ENCODE measurements around the gene PREX1. TPM values are rescaled to one million over a fixed set of nuclear protein-coding genes. Genes with fewer than 3 reads are reported as not detected.

Gene PREX1
- total RNA-seq, 1 donor from 2014 or later: 17.7 TPM

- no peaks in the 10 kb centered on the region for H3K36me3 ChIP-seq
- H3K4me3 ChIP-seq: no peak overlapping the region
- no peak for DNase-seq (ENCODE audit: extremely low spot score in 2 of 2)
- no peaks in the 10 kb centered on the region for H3K27me3 ChIP-seq
- H3K9me3 ChIP-seq: no peaks in the 10 kb centered on the region
- TF ChIP-seq POLR2A (IDR thresholded peaks at IDR 0.05) (no peak), POLR2AphosphoS5 (IDR thresholded peaks at IDR 0.05; ENCODE audit: insufficient read depth in 1 of 2, low read depth in 1 of 2) (no peak)
- TF ChIP-seq, protein P1, sequence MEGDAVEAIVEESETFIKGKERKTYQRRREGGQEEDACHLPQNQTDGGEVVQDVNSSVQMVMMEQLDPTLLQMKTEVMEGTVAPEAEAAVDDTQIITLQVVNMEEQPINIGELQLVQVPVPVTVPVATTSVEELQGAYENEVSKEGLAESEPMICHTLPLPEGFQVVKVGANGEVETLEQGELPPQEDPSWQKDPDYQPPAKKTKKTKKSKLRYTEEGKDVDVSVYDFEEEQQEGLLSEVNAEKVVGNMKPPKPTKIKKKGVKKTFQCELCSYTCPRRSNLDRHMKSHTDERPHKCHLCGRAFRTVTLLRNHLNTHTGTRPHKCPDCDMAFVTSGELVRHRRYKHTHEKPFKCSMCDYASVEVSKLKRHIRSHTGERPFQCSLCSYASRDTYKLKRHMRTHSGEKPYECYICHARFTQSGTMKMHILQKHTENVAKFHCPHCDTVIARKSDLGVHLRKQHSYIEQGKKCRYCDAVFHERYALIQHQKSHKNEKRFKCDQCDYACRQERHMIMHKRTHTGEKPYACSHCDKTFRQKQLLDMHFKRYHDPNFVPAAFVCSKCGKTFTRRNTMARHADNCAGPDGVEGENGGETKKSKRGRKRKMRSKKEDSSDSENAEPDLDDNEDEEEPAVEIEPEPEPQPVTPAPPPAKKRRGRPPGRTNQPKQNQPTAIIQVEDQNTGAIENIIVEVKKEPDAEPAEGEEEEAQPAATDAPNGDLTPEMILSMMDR (IDR thresholded peaks at IDR 0.05): no peak
- H3K27ac ChIP-seq: no peak overlapping the region
- H3K4me1 ChIP-seq: no peaks in the 10 kb centered on the region
- intact Hi-C loops (cut with DNase I): no loop called here
Measured at GRCh38 chr20:48816282-48817205, 11.3 kb downstream of the PREX1 start.

DNA sequence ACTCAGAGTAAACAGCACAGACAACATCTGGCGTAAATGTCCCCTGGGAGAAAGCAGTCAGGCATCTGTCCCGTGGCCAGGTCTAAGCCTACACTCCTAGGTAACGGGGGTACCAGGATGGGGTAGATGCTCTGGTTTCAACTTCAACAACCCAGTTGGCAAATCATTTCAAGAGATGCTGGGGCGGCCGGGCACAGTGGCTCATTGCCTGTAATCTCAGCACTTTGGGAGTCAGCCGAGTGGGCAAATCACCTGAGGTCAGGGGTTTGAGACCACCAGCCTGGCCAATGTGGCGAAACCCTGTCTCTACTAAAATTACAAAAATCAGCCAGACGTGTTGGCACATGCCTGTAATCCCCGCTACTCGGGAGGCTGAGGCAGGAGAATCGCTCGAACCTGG, 12.3 kb downstream of the PREX1 start:
- DNase-seq (ENCODE audit: extremely low spot score in 2 of 2): no peak
- intact Hi-C loops (cut with DNase I): no loop called here
- no peaks in the 10 kb centered on the region for H3K27me3 ChIP-seq
- no peaks in the 10 kb centered on the region for H3K9me3 ChIP-seq
- TF ChIP-seq, protein P1 (IDR thresholded peaks at IDR 0.05): no peak
- no peak for TF ChIP-seq POLR2A (IDR thresholded peaks at IDR 0.05)
- TF ChIP-seq POLR2AphosphoS5 (IDR thresholded peaks at IDR 0.05; ENCODE audit: insufficient read depth in 1 of 2, low read depth in 1 of 2): no peak
- H3K4me3 ChIP-seq: no peak overlapping the region
- no peak overlapping the region for H3K27ac ChIP-seq
- H3K36me3 ChIP-seq: no peaks in the 10 kb centered on the region
- H3K4me1 ChIP-seq: no peaks in the 10 kb centered on the region

DNA sequence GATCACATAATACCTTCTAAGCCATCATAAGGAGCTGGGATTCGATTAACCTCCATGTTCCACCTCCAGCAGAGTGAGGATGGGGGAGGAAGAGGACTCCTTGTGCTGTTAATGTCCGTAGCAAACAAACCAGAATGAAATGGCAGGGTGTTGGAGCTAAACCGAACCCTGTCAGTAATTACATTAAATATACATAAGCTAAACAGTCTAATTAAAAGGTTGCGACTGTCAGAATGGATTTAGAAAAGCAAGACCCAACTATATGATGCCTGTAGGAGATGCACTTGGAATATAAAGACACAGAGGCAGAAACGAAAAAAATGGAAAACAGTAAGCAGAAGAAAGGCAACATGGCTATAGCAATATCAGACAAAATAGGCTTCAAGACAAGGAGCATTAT, 13.2 kb downstream of the PREX1 start:
- no peak for DNase-seq (ENCODE audit: extremely low spot score in 2 of 2)
- Histone ChIP-seq H3K4me3 (no peak overlapping the region), H3K4me1 (no peaks in the 10 kb centered on the region), H3K36me3 (no peaks in the 10 kb centered on the region), H3K9me3 (no peaks in the 10 kb centered on the region), H3K27ac (no peak overlapping the region), H3K27me3 (no peaks in the 10 kb centered on the region)
- TF ChIP-seq POLR2A (IDR thresholded peaks at IDR 0.05) (no peak), POLR2AphosphoS5 (IDR thresholded peaks at IDR 0.05; ENCODE audit: insufficient read depth in 1 of 2, low read depth in 1 of 2) (no peak)
- TF ChIP-seq, protein P1 (IDR thresholded peaks at IDR 0.05): no peak
- intact Hi-C loops (cut with DNase I): no loop called here

DNA sequence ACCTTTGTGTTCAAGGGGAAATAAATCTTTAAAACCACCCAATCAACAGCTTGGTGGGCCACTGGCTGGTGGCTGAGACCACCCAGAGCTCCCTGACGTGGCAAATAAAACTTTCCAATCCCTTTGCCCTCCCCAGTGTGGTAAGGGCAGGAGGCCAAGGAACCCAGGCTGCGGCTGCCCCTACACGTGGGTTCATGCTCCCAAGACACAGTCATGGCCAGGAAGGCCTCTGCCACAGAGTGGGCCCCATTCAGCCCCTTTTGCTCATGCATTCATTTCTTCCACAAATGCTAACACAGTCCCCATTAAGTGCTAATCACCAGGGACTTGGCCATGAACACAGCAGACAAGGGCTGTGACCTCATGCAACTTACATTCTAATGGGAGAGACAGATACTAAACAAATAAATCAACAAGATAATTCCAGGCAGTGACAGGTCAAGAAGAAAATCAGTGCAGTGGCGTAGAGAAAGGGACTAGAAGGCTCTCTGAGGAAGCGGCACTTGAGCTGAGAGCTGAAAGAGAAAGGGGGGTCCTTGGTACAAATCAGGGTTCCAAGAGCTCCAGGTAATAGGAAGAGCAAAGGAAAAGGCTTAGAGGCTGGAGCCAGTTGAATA, 13.8 kb downstream of the PREX1 start:
- DNase-seq (ENCODE audit: extremely low spot score in 2 of 2): no peak
- Histone ChIP-seq H3K36me3 (no peaks in the 10 kb centered on the region), H3K27ac (no peak overlapping the region), H3K4me3 (no peak overlapping the region), H3K4me1 (no peaks in the 10 kb centered on the region), H3K9me3 (no peaks in the 10 kb centered on the region), H3K27me3 (no peaks in the 10 kb centered on the region)
- intact Hi-C loops (cut with DNase I): no loop called here
- no peak for TF ChIP-seq POLR2AphosphoS5 (IDR thresholded peaks at IDR 0.05; ENCODE audit: insufficient read depth in 1 of 2, low read depth in 1 of 2)
- TF ChIP-seq, protein P1 (IDR thresholded peaks at IDR 0.05): no peak
- no peak for TF ChIP-seq POLR2A (IDR thresholded peaks at IDR 0.05)

DNA sequence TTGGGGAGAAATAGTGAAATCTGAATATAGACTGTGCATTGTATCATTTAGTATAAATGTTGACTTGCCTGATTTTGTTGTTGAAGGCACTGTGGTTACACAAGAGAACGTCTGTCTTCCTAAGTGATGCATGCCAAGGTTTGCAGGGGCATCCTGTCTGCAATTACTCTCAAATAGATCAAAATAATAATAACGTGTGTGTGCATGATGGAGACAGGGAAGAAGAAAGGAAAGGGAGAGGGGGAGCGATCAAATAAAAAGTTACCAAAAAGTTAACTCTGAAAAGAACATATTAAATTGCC, 14.4 kb downstream of the PREX1 start:
- no peak for DNase-seq (ENCODE audit: extremely low spot score in 2 of 2)
- no peaks in the 10 kb centered on the region for H3K36me3 ChIP-seq
- TF ChIP-seq POLR2AphosphoS5 (IDR thresholded peaks at IDR 0.05; ENCODE audit: insufficient read depth in 1 of 2, low read depth in 1 of 2): no peak
- no peak for TF ChIP-seq POLR2A (IDR thresholded peaks at IDR 0.05)
- TF ChIP-seq, protein P1 (IDR thresholded peaks at IDR 0.05): no peak
- no peaks in the 10 kb centered on the region for H3K4me1 ChIP-seq
- H3K27me3 ChIP-seq: no peaks in the 10 kb centered on the region
- no peaks in the 10 kb centered on the region for H3K9me3 ChIP-seq
- intact Hi-C loops (cut with DNase I): no loop called here
- no peak overlapping the region for H3K4me3 ChIP-seq
- no peak overlapping the region for H3K27ac ChIP-seq

Data from vagina (tissue), 2 donors.